HFFc6 (cell line): Measurements from ENCODE around the gene CTNND1. TPM values are rescaled to one million over a fixed set of nuclear protein-coding genes. Genes with fewer than 3 reads are reported as not detected.

Experiments
- DNase-seq: peaks from one replicate; pipeline ENCODE4 v3.0.0-alpha.2; 2018
- H3K27ac Mint-ChIP-seq: 2 replicates; pipeline ENCODE4 v1.8.0; 2020; ENCODE audit warnings: mild to moderate bottlenecking, mixed read lengths
- H3K27me3 Mint-ChIP-seq: 2 replicates; pipeline ENCODE4 v1.8.0; 2021; ENCODE audit warnings: mild to moderate bottlenecking, moderate library complexity, mixed read lengths; ENCODE audit not compliant: insufficient read depth
- H3K36me3 Mint-ChIP-seq: 2 replicates; pipeline ENCODE4 v1.8.0; 2021; ENCODE audit warnings: low read depth, mixed read lengths
- H3K4me1 Mint-ChIP-seq: 2 replicates; pipeline ENCODE4 v1.8.0; 2020; ENCODE audit warnings: low read depth, mixed read lengths
- H3K4me3 Mint-ChIP-seq: 2 replicates; pipeline ENCODE4 v1.8.0; 2020; ENCODE audit warnings: mild to moderate bottlenecking, moderate library complexity, mixed read lengths
- H3K9me3 Mint-ChIP-seq: 2 replicates; pipeline ENCODE4 v1.8.0; 2020; ENCODE audit warnings: mild to moderate bottlenecking, mixed read lengths
- total RNA-seq, 6 experiments: library from RNA; stranded (reverse); fragmentation: NEBNext Ultra II Directional; extraction: Animal tissue kit (Norgen Biotek cat#: 25700); gene quantifications; 2 replicates in 1 of 6; 3 replicates in 5 of 6; pipeline ENCODE4 v1.2.3, GENCODE V29; 2021
- TF ChIP-seq, protein P1 (sequence below): fragments of 200-600 bp; sonication (generic); IDR thresholded peaks from 2 replicates; pipeline ENCODE4 v1.5.0; 2021; ENCODE audit warnings: antibody characterized with exemption, mild to moderate bottlenecking

Gene CTNND1
- total RNA-seq, 6 experiments from 2014 or later, result 131 to 153 (median 147) TPM

DNA sequence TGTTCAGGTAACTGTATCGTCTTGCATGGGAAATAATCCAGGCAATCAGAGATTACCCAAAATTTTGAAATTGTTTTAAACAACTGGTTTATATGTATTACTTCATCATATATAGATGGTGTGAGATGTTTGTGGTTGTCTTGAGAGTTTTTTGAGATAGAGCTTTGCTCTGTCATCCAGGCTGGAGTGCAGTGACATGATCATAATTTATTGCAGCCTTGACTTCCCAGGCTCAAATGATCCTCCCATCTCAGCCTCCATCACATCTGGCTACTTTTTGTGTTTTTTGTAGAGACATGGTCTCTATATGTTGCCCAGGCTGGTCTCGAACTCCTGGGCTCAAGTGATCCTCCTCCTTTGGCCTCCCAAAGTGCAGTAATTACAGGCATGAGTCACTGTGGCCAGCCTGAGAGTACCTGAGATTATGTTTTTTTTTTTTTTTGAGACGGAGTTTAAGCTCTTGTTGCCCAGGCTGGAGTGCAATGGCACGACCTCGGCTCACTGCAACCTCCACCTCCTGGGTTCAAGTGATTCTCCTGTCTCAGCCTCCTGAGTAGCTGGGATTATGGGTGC, 11.5 kb downstream of the CTNND1 start:
- H3K36me3 Mint-ChIP-seq, result peaks cover 24% of the 10 kb centered on the region
- no peak for DNase-seq
- peak overlapping the region; percentile 64; the same call in 1 of the 2 replicates for H3K27ac Mint-ChIP-seq
- no peaks in the 10 kb centered on the region for H3K9me3 Mint-ChIP-seq
- H3K4me3 Mint-ChIP-seq, result peak overlapping the region; percentile 54
- H3K4me1 Mint-ChIP-seq, result peaks cover 70% of the 10 kb centered on the region
- no peaks in the 10 kb centered on the region for H3K27me3 Mint-ChIP-seq
- TF ChIP-seq, protein P1, sequence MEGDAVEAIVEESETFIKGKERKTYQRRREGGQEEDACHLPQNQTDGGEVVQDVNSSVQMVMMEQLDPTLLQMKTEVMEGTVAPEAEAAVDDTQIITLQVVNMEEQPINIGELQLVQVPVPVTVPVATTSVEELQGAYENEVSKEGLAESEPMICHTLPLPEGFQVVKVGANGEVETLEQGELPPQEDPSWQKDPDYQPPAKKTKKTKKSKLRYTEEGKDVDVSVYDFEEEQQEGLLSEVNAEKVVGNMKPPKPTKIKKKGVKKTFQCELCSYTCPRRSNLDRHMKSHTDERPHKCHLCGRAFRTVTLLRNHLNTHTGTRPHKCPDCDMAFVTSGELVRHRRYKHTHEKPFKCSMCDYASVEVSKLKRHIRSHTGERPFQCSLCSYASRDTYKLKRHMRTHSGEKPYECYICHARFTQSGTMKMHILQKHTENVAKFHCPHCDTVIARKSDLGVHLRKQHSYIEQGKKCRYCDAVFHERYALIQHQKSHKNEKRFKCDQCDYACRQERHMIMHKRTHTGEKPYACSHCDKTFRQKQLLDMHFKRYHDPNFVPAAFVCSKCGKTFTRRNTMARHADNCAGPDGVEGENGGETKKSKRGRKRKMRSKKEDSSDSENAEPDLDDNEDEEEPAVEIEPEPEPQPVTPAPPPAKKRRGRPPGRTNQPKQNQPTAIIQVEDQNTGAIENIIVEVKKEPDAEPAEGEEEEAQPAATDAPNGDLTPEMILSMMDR, result no peak

DNA sequence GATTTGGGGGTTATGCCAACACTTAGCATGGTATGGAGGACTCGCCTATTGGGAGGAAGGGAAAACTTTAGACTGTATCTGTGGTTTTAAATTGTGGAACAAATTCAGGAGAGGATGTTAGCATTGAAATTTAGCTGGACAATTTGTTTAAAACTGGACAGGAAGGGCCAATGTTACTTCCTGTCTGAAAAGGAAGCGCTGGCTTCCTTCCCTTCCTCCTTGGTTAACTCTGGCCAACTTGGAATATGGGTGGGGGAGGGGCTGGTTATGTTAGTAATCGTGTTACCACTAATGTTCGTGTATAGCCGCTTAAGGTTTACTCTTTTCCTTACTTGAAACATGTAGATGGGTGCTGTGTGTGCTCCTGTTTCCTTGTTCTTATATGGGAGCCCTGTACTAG, 13.9 kb downstream of the CTNND1 start:
- Mint-ChIP-seq H3K9me3 (no peaks in the 10 kb centered on the region), H3K4me3 (peak overlapping the region; percentile 10; the same call in 1 of the 2 replicates), H3K27ac (peak overlapping the region; percentile 96), H3K4me1 (peaks cover 88% of the 10 kb centered on the region), H3K27me3 (no peaks in the 10 kb centered on the region; the same call in 1 of the 2 replicates), H3K36me3 (peaks cover 17% of the 10 kb centered on the region)
- DNase-seq, result no peak
- TF ChIP-seq, protein P1, result no peak

GRCh38 chr11:57776031-57776521, 14.5 kb downstream of the CTNND1 start:
- no peaks in the 10 kb centered on the region; the same call in 1 of the 2 replicates for H3K27me3 Mint-ChIP-seq
- peak overlapping the region; percentile 77; the same call in 1 of the 2 replicates for H3K4me3 Mint-ChIP-seq
- H3K4me1 Mint-ChIP-seq, result peaks cover 88% of the 10 kb centered on the region
- peak; percentile 42 for DNase-seq
- peaks cover 16% of the 10 kb centered on the region for H3K36me3 Mint-ChIP-seq
- H3K27ac Mint-ChIP-seq, result peak overlapping the region; percentile 96
- TF ChIP-seq, protein P1, result no peak
- no peaks in the 10 kb centered on the region for H3K9me3 Mint-ChIP-seq

GRCh38 chr11:57776577-57777210, 15.1 kb downstream of the CTNND1 start:
- no peak for DNase-seq
- TF ChIP-seq, protein P1, result no peak
- Mint-ChIP-seq H3K36me3 (peaks cover 17% of the 10 kb centered on the region), H3K9me3 (no peaks in the 10 kb centered on the region), H3K4me1 (peaks cover 87% of the 10 kb centered on the region), H3K27me3 (no peaks in the 10 kb centered on the region; the same call in 1 of the 2 replicates), H3K27ac (peak overlapping the region; percentile 96), H3K4me3 (peak overlapping the region; percentile 77)

DNA sequence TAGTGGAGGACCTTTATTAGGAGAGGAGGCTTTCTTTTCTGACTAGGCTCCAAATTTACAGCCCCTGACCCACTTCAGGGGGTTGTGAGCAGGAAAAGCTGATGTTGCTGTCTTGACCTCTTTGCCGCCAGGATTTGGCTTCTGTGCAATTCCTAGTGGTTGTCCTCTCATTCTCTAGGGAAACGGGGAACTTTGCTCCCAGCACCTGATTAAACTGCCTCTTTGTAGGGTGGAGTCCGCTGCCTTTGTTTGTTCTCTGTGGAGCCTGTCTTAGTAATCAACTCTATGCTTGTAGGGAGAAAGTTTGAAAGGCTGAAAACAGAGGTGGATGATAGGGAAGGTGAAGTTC, 16.3 kb downstream of the CTNND1 start:
- TF ChIP-seq, protein P1, result no peak
- peaks cover 13% of the 10 kb centered on the region for H3K36me3 Mint-ChIP-seq
- H3K27ac Mint-ChIP-seq, result peak overlapping the region; percentile 96

More for the DNA sequence above, 16.3 kb downstream of the CTNND1 start:
- DNase-seq, result no peak
- Mint-ChIP-seq H3K4me3 (peak overlapping the region; percentile 77), H3K4me1 (peaks cover 82% of the 10 kb centered on the region), H3K27me3 (no peaks in the 10 kb centered on the region; the same call in 1 of the 2 replicates), H3K9me3 (no peaks in the 10 kb centered on the region)
